NOMO-1 (cell line): ENCODE results near the gene TCP1.
"Not testable (repeated sequence)": the region's sequence is repeated elsewhere in the genome, so short reads cannot be mapped to it uniquely, and the experiment has no call there.

Experiments
- DNase-seq, 2 experiments: peaks; one replicate each; lab custom pipeline; 2025; ENCODE audit not compliant: unreplicated experiment in 2 of 2; lab: John Stamatoyannopoulos, UW

The TCP1 gene

GRCh38 chr6:159789377-159790148 lies at the start of gene TCP1:
Gene TCP1, minus strand, starts transcription at chr6:159789602. Its CDS starts 134 bp downstream, at chr6:159789468.
- peak; percentile 99 for DNase-seq

DNA sequence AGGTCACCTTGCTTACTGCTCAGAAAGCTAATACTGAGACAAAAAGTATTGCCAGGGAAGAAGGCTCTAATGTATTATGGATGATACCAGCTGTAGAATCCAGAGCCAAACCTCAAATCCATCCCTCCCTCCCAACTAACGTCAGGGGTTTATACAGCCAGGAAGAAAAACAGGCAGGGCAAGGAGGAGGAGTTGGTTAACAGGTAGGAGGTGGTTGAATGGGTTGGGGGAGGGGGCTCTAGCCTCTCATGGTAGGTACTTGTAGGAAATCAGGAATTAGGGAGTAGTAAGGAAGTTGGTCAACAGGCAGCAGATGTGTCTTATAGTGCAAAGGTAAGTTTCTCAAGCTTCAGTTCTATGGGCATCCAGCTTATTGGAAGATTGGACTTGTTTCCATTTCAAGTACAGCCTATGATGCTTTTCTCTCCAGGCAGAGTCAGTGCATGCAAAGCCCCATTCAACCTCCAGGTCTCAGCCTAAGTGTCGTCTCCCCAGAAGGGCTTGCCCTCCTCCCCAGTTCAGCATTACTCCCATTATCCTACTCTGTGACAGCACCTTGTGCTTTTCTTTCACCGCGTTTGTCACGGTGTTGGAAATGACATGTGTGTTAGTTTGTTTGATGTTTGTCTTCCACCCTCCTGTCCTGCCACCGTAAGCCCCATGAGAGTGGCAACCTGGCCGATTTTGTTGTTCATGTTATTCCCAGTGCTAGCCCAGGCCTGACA lies 48.8 kb upstream of the TCP1 start:
- no peak for DNase-seq

GRCh38 chr6:159837511-159837910 lies 48.1 kb upstream of the TCP1 start:
- no peak for DNase-seq

GRCh38 chr6:159836718-159837490 lies 47.5 kb upstream of the TCP1 start:
- no peak for DNase-seq

- DNase-seq = no peak
These were observed 44.7 kb upstream of the TCP1 start for GRCh38 chr6:159833997-159834603.

DNA sequence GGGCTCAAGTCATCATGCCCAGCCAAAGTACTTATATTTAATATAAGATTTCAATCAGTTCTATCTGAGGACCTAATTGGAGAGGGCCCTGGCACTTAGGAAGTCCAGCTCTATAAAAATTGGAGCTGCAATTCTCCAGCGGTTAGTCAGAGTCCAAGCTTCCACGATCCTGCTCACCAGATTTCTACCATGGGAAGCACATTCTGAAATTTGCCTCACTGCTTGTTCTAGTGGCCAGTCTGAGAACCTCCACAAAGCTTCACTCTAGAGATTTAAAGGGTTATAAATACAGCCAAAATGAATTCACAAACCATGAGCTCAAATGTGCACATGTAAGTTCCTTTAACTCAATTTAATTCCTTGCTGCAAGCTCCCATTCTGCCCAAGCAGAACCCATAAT lies 44.2 kb upstream of the TCP1 start:
- DNase-seq = no peak

DNA sequence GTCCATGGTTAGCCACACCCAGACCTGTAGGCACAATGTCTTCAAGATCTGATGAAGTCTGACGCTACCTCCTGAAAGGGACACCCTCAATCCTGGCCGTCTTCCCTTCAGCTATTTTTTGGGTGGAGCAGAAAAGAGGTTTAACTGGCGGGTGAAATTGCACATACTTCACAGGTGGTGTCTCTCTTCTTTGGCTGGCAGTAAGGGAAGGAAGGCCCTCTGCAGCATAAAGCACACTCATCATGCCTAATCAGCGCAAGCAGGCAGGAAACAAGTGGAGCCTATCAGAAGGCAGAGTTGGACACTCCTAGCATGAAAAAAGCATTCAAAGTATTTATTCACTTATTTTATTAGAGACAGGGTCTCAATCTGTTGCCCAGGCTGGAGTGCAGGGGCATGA lies 43.5 kb upstream of the TCP1 start:
- peak; percentile 26 to 51 for DNase-seq

DNA sequence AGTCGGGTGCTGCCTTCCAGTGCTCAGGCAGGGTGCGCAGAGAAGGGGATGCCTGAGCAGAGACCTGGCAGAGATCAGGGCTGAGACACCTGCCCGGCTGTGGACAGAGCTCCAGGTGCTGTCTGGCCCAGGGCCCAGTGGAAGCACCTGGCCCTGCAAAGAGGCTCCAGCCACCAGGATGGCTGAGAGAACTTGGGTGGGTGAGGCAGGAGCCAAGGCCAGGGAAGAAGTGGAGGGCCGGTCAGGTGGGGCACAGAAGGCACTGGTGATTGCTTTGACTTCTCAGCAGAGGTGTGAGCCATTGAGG lies 41.9 kb upstream of the TCP1 start:
- no peak for DNase-seq

DNA sequence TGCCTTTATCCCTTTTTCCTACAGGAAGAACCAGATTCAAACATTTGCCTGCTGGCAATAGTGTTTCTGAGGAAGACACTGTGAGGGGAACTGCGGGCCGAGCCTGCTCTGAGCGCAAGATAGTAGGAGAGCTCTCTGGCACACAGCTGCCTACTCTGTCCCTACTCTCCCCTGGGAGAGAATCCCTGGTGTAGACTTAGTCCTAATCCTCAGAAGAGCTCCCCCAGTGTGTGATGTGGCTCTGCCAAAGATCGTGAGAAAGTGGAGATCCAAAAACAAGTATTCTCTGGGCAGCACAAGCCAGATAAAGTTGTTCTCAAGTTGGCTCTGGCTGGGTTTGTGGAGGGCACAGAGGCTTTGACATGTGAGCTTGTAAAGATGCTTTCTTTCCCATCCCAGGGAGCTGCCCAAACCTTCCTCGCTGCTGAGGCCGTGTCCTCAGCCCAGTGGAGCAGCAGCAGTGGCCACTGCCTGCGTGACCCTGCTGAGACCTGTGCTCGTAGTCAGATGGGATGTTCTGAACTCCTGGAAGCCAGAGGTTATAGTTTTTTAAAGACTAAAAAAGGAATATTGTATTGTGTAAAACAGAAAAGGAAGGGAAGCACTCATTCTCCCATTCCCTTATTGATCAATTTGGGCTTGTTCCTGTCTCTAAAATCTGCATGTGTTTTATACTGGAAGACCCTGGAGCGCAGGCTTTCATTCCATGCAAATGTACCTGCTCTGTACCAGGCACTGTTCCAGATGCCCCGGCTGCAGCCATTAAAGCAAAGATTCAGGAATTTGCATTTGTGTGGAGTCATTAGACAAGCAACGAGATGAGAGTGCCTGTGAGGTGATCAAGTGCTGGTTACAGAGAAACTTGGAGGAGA lies 41.3 kb upstream of the TCP1 start:
- peak in 1 of 2 experiments; percentile 24 for DNase-seq

GRCh38 chr6:159829526-159829925 lies 40.1 kb upstream of the TCP1 start:
- DNase-seq = peak; percentile 73 to 88

- no peak for DNase-seq
These were observed 38.7 kb upstream of the TCP1 start for GRCh38 chr6:159828074-159828473.

DNA sequence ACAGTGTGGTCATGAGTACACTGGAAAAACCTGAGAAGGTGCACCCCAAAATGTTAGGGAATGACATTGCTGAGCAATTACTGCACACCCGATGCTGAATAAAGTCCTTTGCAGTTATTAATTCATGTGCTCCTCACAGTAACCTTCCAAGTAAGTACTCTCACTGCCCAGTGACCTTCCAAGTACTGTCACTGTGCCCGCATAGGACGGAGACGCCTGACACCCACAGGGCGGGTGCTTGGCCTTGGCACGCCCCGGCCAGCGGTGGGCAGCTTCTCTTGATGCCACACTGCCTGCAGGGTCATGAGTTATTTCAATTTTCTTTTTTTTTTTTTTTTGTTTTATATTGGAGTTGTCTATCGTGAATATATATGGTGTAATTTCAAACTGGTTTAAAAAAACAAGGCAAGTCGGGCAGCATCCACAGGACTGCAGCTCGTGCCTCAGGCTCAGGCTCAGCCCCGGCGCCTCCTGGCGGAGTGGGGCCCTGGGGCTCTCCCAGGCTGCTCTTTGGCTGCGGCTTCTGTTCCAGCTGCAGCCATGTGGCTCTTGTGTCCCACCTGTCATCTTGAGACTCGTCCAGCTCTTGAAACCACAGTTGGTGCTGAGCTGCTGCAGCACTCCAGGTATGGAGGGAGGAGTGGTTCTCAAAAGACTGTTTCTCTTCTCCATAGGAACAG lies 37.7 kb upstream of the TCP1 start:
- no peak for DNase-seq

DNA sequence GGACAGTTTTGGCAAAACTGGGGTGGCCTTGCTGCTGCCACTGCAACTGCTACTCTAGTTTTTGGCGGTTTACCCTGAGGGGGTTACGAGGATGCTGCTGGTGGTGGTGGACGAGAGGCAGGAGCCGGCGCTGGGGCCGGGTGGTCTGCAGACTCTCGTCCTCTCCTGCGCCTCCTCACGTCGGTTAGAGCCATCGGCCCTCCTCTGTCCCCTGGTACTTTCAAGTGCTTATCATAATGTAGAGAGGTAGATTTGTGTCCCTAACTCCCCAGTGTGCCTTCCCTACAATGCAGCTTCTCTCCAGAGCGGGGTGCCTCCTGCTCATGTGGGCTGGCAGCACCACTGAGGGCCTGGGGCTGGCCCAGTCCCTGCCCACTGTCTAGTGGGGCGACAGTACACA lies 36.6 kb upstream of the TCP1 start:
- DNase-seq = no peak

GRCh38 chr6:159824690-159825089 lies 35.3 kb upstream of the TCP1 start:
- DNase-seq = not testable (repeated sequence)

DNA sequence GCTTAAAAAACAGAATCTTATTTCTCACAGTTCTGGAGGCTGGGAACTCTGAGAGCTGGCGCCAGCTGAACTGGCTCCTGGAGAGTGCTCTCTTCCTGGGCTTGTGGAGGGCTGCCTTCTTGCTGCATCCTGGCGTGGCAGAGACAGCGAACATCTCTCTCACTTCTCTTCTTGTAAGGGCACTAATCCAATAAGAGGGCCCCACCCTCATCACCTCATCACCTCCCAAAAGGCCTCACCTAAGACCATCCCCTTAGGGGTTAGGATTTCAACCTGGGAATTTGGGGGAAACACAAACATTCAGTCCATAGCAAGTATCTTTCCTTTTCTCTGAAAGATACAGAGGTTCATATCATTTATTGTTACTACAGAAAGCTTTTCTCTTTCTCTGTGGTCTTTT lies 34.6 kb upstream of the TCP1 start:
- no peak for DNase-seq

DNA sequence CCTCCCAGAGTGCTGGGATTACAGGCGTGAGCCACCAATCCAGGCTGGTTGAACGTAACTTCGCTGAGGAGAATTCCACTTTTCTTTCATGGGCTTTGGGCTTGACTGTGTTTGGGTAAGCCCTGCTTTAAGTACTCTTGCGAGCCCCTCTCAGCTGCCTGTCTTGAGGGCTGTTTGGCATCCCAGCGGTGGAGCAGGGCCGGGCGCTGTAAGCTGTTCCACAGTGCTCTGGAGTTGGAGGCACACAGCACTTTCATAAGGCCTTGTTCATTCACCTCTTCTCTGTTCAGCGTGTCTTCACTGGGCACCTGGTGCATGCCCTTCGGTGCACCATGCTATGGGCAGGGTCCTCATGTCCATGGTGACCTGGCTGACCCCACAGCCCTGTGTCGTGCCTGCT lies 32.3 kb upstream of the TCP1 start:
- no peak for DNase-seq

DNA sequence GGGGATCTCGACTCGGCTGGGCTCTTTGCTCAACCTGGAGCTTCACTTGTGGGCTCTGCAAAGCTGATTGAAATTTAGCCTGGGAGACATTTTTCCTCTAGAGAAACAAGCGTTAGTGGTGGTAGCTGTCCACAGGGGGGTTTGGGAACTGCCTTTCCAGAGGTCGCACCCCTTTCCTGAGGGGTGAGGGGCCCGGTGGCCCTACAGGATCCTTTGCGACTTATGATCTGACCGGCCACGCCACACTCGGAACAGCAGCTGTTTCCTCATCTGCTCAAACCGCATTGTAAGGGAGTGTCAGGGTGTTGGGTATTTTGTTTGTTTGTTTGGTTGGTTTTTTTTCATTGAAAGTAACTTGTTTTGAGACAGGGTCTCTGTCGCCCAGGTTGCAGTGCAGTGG lies 31.7 kb upstream of the TCP1 start:
- DNase-seq = no peak

GRCh38 chr6:159819932-159820640 lies 30.7 kb upstream of the TCP1 start:
- peak; percentile 80 to 88 for DNase-seq

DNA sequence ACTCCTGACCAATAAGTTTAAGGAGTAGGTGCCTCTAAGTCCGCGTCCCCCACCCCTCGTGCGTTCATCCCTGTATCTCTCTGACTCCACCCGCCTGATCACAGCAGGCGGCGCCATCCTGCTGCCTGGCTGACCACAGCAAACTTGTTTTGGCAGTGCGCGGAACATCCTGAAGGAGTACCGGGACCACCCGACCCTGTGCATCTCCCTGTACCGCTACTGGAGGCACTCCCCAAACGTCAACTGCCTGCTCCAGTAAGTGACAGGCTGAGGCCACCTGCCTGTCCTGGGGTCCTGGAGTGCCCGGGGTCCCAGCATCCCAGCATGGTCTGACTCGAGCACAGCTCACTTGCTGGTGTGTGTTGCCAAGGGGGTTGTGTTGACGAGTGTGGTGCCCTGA lies 29.7 kb upstream of the TCP1 start:
- DNase-seq = no peak
